ENCODE measurements around the gene SCCPDH. TPM values are rescaled to one million over a fixed set of nuclear protein-coding genes. Genes with fewer than 3 reads are reported as not detected.

The SCCPDH gene
- total RNA-seq, 4 donors from 2014 or later = 18.6 to 50.5 (median 25.0) TPM

DNA sequence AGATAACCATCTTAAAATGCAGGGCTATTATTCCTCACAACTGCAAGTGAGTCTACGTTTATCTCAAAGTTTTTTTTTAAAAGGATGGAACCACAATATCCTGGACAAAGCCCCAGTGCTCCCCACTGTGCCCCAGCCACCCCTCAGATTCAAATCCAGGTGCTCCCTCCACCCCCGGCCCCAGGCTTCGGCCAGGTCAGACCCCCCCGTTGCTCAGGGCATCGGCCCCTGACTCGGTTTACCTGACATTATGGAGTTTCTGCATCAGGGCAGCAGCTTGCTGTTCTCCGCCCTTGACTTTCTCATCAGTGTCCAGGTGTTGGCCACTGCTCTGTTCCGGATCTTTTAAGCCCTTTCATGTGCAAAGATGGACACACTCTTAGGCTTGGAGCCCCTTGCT, 72.9 kb downstream of the SCCPDH start:
- DNase-seq (ENCODE audit: low spot score) (no peak), ATAC-seq (ENCODE audit: low FRiP score) (no peak)
- TF ChIP-seq, protein P1, sequence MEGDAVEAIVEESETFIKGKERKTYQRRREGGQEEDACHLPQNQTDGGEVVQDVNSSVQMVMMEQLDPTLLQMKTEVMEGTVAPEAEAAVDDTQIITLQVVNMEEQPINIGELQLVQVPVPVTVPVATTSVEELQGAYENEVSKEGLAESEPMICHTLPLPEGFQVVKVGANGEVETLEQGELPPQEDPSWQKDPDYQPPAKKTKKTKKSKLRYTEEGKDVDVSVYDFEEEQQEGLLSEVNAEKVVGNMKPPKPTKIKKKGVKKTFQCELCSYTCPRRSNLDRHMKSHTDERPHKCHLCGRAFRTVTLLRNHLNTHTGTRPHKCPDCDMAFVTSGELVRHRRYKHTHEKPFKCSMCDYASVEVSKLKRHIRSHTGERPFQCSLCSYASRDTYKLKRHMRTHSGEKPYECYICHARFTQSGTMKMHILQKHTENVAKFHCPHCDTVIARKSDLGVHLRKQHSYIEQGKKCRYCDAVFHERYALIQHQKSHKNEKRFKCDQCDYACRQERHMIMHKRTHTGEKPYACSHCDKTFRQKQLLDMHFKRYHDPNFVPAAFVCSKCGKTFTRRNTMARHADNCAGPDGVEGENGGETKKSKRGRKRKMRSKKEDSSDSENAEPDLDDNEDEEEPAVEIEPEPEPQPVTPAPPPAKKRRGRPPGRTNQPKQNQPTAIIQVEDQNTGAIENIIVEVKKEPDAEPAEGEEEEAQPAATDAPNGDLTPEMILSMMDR (IDR thresholded peaks at IDR 0.05) = no peak

DNA sequence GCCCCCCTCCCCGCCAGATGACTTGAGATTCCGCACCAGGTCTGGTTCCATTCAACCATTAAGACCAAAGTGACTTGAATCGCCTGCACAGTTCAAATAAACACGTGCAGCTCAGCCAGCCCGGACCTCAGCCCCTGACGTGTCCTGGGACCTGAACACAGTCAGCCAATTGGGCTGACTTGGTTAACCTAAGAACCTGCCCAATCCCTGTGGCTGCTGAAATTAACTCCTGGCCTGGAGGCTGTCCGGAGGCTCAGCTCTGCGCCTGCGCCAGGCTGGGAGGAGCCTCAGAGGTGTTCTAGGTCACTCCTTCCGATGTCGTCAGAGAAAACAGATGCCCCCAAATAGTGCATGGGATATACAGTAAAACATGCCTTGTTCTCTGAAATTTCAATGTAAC, 73.4 kb downstream of the SCCPDH start:
- no peak for ATAC-seq (ENCODE audit: low FRiP score)
- DNase-seq (ENCODE audit: low spot score) = no peak
- TF ChIP-seq, protein P1 (IDR thresholded peaks at IDR 0.05) = no peak

GRCh38 chr1:246798107-246798506, 73.9 kb downstream of the SCCPDH start:
- DNase-seq (ENCODE audit: low spot score) (no peak), ATAC-seq (ENCODE audit: low FRiP score) (no peak)
- TF ChIP-seq, protein P1 (IDR thresholded peaks at IDR 0.05) = no peak

DNA sequence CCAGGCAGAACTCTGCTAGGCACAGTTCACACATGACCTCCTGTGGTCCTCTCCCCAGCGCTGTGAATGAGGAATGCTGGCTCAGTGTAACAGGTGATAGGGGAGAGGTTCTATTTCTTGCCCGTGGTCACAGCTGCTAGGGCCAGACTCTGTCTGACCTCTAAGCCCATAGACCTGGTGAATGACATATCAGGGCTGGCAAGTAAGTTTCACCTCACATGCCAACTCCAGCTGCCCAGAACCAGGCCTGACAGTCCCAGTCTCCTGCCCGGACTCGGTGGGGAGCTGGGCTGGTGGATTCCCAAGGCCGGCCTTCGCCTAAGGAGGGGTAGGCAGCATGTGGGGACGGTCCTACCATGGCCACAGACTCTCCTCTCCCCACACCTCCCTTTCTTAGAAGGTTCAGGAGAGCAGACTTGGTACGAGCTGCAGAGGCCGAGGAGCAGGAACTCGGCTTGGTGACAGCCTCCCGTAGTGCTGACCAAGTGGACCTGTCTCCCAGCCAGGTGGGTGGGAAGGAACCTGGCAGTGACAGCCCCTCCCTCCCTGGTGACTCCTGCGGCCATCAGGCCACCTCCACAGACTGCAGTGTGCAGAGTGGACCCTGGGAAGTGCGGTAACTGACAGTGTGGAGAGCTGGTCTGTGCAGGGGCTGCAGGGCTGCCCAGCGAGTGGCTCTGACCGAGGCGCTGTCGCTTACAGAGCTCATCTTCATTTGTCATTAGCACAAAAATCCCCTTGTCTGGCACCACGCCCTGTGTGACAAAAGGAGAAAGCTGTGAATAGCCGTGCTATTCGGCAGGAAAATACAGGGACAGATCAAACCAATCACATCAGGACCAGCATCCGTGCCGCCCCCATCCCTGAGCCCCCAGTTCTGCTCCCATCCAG, 74.6 kb downstream of the SCCPDH start:
- ATAC-seq (ENCODE audit: low FRiP score) = no peak
- no peak for DNase-seq (ENCODE audit: low spot score)
- TF ChIP-seq, protein P1 (IDR thresholded peaks at IDR 0.05) = no peak

- no peak for DNase-seq (ENCODE audit: low spot score)
- TF ChIP-seq, protein P1 (IDR thresholded peaks at IDR 0.05) = no peak
- no peak for ATAC-seq (ENCODE audit: low FRiP score)
Observed at GRCh38 chr1:246800356-246800755, 76.1 kb downstream of the SCCPDH start.

GRCh38 chr1:246800756-246801155, 76.5 kb downstream of the SCCPDH start:
- TF ChIP-seq, protein P1 (IDR thresholded peaks at IDR 0.05) = no peak
- ATAC-seq (ENCODE audit: low FRiP score) (no peak), DNase-seq (ENCODE audit: low spot score) (no peak)
